Heart right ventricle (tissue), 16 donors: Measurements from ENCODE around the gene ATP5F1E. TPM values are rescaled to one million over a fixed set of nuclear protein-coding genes. Genes with fewer than 3 reads are reported as not detected.

ENCODE experiments used
- ATAC-seq, 8 donors: fragments of 200-7000 bp; cut with Tn5 transposase; one replicate each; pipeline ENCODE4 v1.9.1; 2020; ENCODE audit warnings: mild to moderate bottlenecking in 8 of 8, moderate library complexity in 8 of 8, moderate number of reproducible peaks in 1 of 8
- DNase-seq, 2 donors: peaks; one replicate each; pipeline ENCODE4 v3.0.0-alpha.2; 2020
- H3K27ac ChIP-seq, 10 donors: fragments of 200-600 bp; sonication (generic) in 2 of 10; one replicate each; pipeline versions ENCODE4 v1.5.0 to v1.8.0; 2020 to 2022; ENCODE audit warnings: mild to moderate bottlenecking in 3 of 10
- H3K27me3 ChIP-seq, 7 donors: fragments of 200-600 bp; one replicate each; pipeline ENCODE4 v1.8.0; 2021 to 2022; ENCODE audit warnings: mild to moderate bottlenecking in 2 of 7
- H3K36me3 ChIP-seq, 9 donors: fragments of 200-600 bp; sonication (generic) in 1 of 9; one replicate each; pipeline versions ENCODE4 v1.5.0 to v1.8.0; 2020 to 2022; ENCODE audit warnings: mild to moderate bottlenecking in 2 of 9
- H3K4me1 ChIP-seq, 9 donors: fragments of 200-600 bp; sonication (generic) in 1 of 9; one replicate each; pipeline versions ENCODE4 v1.5.0 to v1.8.0; 2020 to 2022; ENCODE audit warnings: mild to moderate bottlenecking in 4 of 9
- H3K4me3 ChIP-seq, 10 donors: fragments of 200-600 bp; sonication (generic) in 2 of 10; one replicate each; pipeline versions ENCODE4 v1.5.0 to v1.8.0; 2020 to 2022; ENCODE audit warnings: mild to moderate bottlenecking in 7 of 10, moderate library complexity in 2 of 10
- H3K9me3 ChIP-seq, 11 donors: fragments of 200-600 bp in 10 of 11; sonication (generic) in 2 of 11; one replicate each; pipeline versions ENCODE4 v1.5.0 to v1.8.0; 2013 to 2022; ENCODE audit warnings: mild to moderate bottlenecking in 2 of 11, control low read depth in 1 of 11, moderate library complexity in 1 of 11
- CTCF ChIP-seq, 9 donors: fragments of 200-600 bp; sonication (generic) in 2 of 9; IDR thresholded peaks; one replicate each; pipeline versions ENCODE4 v1.5.0 to v1.8.0; 2021 to 2022; ENCODE audit warnings: antibody characterized with exemption in 9 of 9, mild to moderate bottlenecking in 5 of 9, moderate library complexity in 1 of 9
- WGBS, 2 donors: extraction: QIAGEN DNeasy Blood & Tissue Kit; methylation state at CpG; one replicate each; pipeline ENCODE4 v1.1.7; 2013; ENCODE audit warnings: inconsistent platforms in 1 of 2; 5-methylcytosine and 5-hydroxymethylcytosine counted together
- intact Hi-C, 10 donors: fragments of 100-400 bp; cut with DNase I; formaldehyde crosslinking; loops; one replicate each; pipeline versions ENCODE4 v1.11.1 to v1.14.2; 2022
- polyA plus RNA-seq, 2 donors: library from polyadenylated mRNA; stranded (reverse); fragments of 200-250 nt; gene quantifications; one replicate each; pipeline ENCODE4 v1.2.3, GENCODE V29; 2013
- total RNA-seq, 10 donors: library from RNA; stranded (reverse); fragmentation: NEBNext Ultra II Directional in 3 of 10; extraction: Animal tissue kit (Norgen Biotek cat#: 25700) in 3 of 10; gene quantifications; one replicate each; pipeline versions ENCODE4 v1.2.1 to v1.2.4, GENCODE V29; 2021 to 2023
- donor health status: Arrhythmogenic right ventricular cardiomyopathy.
- donor health status: ischemic (EF 13 %, LVEDD 7.1; RV severe dilation, severe dysfunction).
- donor health status: healthy with polysubstance abuse.
- donor health status: DM: no; HTN: yes; CAD: no.
- donor health status: DM: no; HTN: no; CAD: no.
- donor health status: ischemic (EF 25% LVEDD 6.9; RV normal size, moderate dysfunction).
- donor health status: ischemic (EF 25% LVEDD 5.7; RV mildly dilated, moderate dysfunction).
- donor health status: healthy.
- donor health status: DM: yes; HTN: yes; CAD: no.
- donor health status: Ischemic cardiomyopathy.
- donor health status: ischemic (EF 35%, LVEDD 5.7; RV mildly dilated, moderate dysfunction).
- donor health status: nonischemic (EF 11% LVEDD 7.7; RV severe dilation, severe dysfunction).
- donor health status: DM: yes; HTN: yes; CAD: no.
- donor health status: PGD.
- donor health status: ischemic (EF 29% LVEDD 5.4; RV normal size, mild dysfunction).
- donor health status: nonischemic (EF 23%, LVEDD 6.1; RV moderate dilation, normal function).

Gene ATP5F1E
- total and polyA plus RNA-seq, 12 donors, result 84.7 to 155 (median 121) TPM

DNA sequence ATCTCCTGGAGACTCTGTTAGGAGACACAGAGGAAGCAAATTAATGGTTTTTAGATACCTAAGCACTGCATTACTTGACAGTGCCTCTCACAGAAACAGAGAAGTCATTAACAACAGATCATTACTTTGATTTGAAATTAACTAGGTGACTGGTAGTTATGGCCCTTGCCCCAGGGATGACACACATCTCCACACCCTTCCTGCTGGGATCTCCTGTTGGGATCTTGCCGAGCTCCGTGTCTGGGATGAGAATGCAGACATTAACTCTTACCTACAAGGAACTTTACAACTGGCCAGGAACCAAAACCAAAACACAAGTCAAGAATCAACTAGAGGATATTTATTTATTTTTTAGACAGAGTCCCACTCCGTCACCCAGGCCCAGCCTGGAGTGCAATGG, 12.7 kb upstream of the ATP5F1E start:
- no peak overlapping the region for H3K27ac ChIP-seq
- no peak for TF ChIP-seq CTCF (IDR thresholded peaks at IDR 0.05)
- intact Hi-C loops, result loop anchor here in 2 of 10 donors (5.0 to 10.0 kb wide), 2 partner anchors 170 to 172 kb away; no protein-coding TSS in a partner anchor

DNA sequence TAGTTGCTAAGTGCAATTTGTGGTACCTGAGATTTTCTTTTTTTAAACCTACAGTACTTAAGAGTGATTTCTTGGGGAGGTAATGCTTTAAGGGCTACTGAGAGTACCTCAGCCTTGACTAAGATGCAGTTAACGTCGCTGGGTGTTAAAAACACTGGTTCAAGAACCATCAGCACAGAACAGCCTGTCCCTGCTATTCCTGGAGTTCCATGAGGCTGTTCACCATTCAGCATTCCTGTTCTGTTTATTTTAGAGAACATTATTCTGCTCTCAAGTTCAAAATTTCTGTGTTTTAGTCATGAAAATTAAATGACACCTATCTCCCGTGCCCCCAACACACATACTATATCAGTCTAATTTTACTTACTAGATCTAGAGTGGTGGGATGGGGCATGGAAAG, 12.2 kb upstream of the ATP5F1E start:
- peaks cover 0 to 19% (median 0%) of the 10 kb centered on the region in 9 donors for H3K36me3 ChIP-seq
- intact Hi-C loops, result loop anchor here in 1 of 10 donors (10.0 kb wide), 1 partner anchor 169 kb away; no protein-coding TSS in a partner anchor
- DNase-seq (no peak), ATAC-seq (no peak)
- H3K27ac ChIP-seq, result peak overlapping the region in 3 of 10 donors; percentile 86 to 93 (median 90)
- no peak overlapping the region for H3K4me3 ChIP-seq
- no peak for TF ChIP-seq CTCF (IDR thresholded peaks at IDR 0.05)
- H3K27me3 ChIP-seq, result no peaks in the 10 kb centered on the region
- WGBS, 2 donors, result 83 to 90% methylated on average over 3 of the region's 3 CpGs
- peaks cover 4 to 42% (median 34%) of the 10 kb centered on the region in 9 donors for H3K4me1 ChIP-seq
- no peaks in the 10 kb centered on the region for H3K9me3 ChIP-seq

More for the DNA sequence above, 12.7 kb upstream of the ATP5F1E start:
- ATAC-seq, result no peak
- Histone ChIP-seq H3K4me1 (peaks cover 4 to 37% (median 29%) of the 10 kb centered on the region in 9 donors), H3K27me3 (no peaks in the 10 kb centered on the region), H3K36me3 (peaks cover 0 to 15% (median 0%) of the 10 kb centered on the region in 9 donors), H3K9me3 (no peaks in the 10 kb centered on the region), H3K4me3 (no peak overlapping the region)
- no peak for DNase-seq
- 74 to 75% methylated on average over 3 of the region's 3 CpGs for WGBS, 2 donors

DNA sequence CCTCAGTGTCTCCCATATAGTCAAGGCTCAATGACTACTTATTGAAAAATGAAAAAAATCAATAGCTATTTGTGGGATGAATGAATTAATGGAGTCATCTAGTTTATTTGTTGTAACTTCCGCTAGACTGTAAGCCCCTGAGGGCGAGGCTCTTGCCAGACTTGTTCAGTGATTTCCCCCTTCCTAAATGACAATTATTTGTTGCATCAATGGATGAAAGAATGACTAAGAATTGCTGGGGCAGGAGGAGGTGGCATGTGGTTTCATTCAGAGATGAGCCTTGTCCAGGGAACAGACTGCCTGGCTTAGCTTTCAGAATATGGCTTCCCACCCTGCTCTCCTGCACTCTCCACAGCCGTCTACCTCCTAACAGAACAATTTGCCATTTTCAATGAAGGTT, 11.6 kb upstream of the ATP5F1E start:
- intact Hi-C loops, result loop anchor here in 3 of 10 donors (2.0 to 10.0 kb wide), 3 partner anchors 19 to 169 kb away; no protein-coding TSS in a partner anchor
- no peak for TF ChIP-seq CTCF (IDR thresholded peaks at IDR 0.05)

DNA sequence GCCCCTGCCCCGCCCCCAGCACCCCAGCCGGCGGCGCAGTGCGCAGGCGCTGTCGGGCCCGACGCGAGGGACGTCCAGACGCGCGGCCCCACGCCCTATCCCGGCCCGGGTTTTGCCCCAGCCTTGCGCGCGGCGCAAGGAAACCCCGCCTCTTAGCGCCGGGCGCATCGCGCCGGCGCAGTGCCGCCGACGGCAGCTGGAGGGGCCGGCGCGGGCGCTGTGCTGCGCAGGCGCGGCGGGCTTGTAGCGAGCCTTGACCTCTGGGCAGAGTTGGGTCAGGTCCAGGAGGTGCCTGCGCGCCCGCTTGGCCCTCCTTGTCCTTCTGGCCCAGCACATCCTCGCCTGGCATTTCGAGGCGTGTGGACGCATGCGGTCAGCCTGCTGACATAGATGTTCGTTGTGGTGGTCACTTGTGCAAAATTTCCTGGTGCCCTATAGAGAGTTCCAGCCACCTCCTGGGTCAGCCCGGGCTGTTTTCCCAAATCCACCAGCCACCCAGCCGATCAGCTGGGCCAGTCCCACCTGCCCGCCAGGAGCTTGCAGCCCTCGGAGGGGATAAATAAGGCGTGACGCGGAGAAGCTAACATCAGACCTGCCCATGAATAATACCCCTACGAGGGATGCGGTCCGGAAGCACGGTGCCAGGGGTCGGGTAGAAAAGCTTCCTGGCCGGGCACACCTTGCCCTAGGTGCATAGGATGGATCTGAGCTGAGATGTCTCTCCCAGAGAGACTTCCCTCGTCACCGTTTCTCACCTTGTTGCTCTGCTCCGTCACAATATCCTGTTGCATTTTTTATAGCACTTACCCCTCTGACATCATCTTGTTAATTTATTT, 10.9 kb upstream of the ATP5F1E start:
- DNase-seq (peak; percentile 91 to 96), ATAC-seq (peak; percentile 98 to 99 (median 99))
- H3K27ac ChIP-seq, result peak overlapping the region; percentile 21 to 93 (median 89)
- 15 to 19% methylated on average over 54 to 66 of the region's 66 CpGs for WGBS, 2 donors
- H3K9me3 ChIP-seq, result no peaks in the 10 kb centered on the region
- peak overlapping the region; percentile 64 to 93 (median 86) for H3K4me3 ChIP-seq
- H3K4me1 ChIP-seq, result peaks cover 4 to 42% (median 37%) of the 10 kb centered on the region in 9 donors
- peaks cover 0 to 25% (median 2%) of the 10 kb centered on the region in 9 donors for H3K36me3 ChIP-seq
- intact Hi-C loops, result loop anchor here in 3 of 10 donors (2.0 to 10.0 kb wide), 3 partner anchors 20 to 168 kb away; no protein-coding TSS in a partner anchor
- H3K27me3 ChIP-seq, result no peaks in the 10 kb centered on the region
- peak in 1 of 9 donors; percentile 35 for TF ChIP-seq CTCF (IDR thresholded peaks at IDR 0.05)

More for the DNA sequence above, 11.6 kb upstream of the ATP5F1E start:
- Histone ChIP-seq H3K4me3 (no peak overlapping the region), H3K27ac (peak overlapping the region in 5 of 10 donors; percentile 86 to 93 (median 90)), H3K27me3 (no peaks in the 10 kb centered on the region), H3K36me3 (peaks cover 0 to 19% (median 0%) of the 10 kb centered on the region in 9 donors), H3K9me3 (no peaks in the 10 kb centered on the region), H3K4me1 (peaks cover 4 to 46% (median 37%) of the 10 kb centered on the region in 9 donors)
- no peak for ATAC-seq
- DNase-seq, result no peak
- WGBS, 2 donors, result 77 to 87% methylated on average over 3 of the region's 3 CpGs
